Lower leg skin (tissue), 3 donors: ENCODE measurements around the gene GRB14.

Experiments
- CTCF ChIP-seq, 3 donors: fragments of 450-650 bp; IDR thresholded peaks; one replicate each; pipeline ENCODE4 v1.5.1; 2016; ENCODE audit warnings: antibody characterized with exemption in 3 of 3, mild to moderate bottlenecking in 3 of 3, moderate library complexity in 2 of 3
- POLR2A ChIP-seq, 2 donors: fragments of 450-650 bp; IDR thresholded peaks; one replicate each; pipeline ENCODE4 v1.6.1; 2016 to 2017; ENCODE audit warnings: antibody characterized with exemption in 2 of 2, mild to moderate bottlenecking in 1 of 2, moderate library complexity in 1 of 2

- TF ChIP-seq CTCF (IDR thresholded peaks at IDR 0.05) (no peak), POLR2A (IDR thresholded peaks at IDR 0.05) (no peak)
Measured at GRCh38 chr2:164567335-164567989, 53.8 kb downstream of the GRB14 start.
